Right lobe of liver (tissue), 4 donors: Measurements from ENCODE around the gene S100A11.

Source experiments
- CTCF ChIP-seq, 4 donors: fragments of 200-600 bp in 3 of 4; fragments of 450-650 bp in 1 of 4; IDR thresholded peaks; one replicate each; pipeline versions ENCODE4 v1.5.1 to v1.8.0; 2016 to 2022; ENCODE audit warnings: antibody characterized with exemption in 4 of 4, mild to moderate bottlenecking in 2 of 4
- POLR2A ChIP-seq: fragments of 450-650 bp; IDR thresholded peaks from one replicate; pipeline ENCODE4 v1.6.1; 2017; ENCODE audit warnings: antibody characterized with exemption, mild to moderate bottlenecking
- donor health status: DM: no; HTN: no; CAD: no.
- donor health status: DM: no; HTN: no; CAD: no.
- donor health status: DM: no; HTN: yes; CAD: no.

- no peak for TF ChIP-seq CTCF (IDR thresholded peaks at IDR 0.05)
- TF ChIP-seq POLR2A = no peak
Observed at GRCh38 chr1:152047413-152047729, 10.6 kb upstream of the S100A11 start.
